ENCODE measurements around the gene MRPS6.

The MRPS6 gene

DNA sequence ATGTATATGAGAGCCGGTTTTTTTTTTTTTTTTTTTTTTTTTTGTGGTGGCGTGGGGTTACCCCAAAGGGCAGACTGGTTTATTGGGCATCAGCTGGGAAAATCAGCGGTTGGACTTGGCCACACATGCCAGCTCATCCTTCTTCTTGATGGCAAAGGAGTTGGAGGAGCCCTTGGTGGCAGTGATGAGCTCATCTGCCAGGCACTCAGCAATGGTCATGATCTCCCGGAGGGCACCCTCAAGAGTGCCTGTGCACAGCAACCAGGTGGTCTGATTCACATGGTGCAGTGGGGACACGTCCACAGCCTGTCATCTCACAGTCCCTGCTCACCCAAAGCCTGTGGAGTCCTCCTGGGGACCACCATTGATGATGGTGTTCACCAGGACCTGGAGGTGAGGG lies 62.0 kb downstream of the MRPS6 start:
- no peak for DNase-seq

DNA sequence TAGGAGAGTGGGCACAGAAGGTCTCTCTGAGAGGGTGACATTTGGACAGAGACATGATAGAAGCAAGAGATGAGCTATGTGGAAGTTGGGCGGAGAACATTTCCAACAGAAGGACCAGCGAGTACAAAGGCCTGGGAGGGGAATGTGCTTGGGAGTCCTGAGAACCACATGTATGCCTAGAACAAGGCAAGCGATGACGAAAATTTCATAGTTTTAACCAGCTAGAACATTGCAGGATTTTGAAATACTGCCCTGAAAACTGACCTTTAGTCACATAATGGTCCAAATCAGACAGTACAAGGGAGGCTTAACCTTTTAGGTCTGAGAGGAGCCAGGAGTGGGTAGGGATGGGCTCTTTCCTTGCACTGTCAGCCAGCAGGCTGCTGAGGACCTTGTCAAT lies 68.0 kb downstream of the MRPS6 start:
- DNase-seq: no peak

DNA sequence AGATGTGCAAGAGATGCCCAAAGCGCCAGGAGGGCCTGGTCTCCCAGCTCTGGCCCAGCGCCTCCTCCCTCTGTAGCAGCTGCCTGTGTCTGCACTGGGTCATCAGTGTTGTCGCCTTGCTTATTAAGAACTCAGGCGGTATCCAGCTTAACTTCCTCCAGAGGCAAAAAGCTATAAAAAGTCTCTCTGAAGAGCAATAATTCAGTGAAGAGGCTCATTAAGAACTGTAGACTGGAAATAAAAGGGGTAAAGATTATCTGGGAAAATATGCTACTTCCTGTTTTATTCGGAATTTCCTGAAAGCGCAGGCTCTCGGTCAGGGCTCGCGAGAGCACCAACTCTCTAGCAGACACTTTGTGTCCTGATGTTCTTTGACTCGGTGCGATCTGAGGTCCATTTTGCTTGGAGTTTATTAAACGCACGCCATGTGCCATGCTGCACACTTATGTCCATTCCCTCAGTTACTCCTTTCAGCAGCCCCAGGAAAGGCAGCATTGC lies 70.4 kb downstream of the MRPS6 start:
- no peak for DNase-seq

DNA sequence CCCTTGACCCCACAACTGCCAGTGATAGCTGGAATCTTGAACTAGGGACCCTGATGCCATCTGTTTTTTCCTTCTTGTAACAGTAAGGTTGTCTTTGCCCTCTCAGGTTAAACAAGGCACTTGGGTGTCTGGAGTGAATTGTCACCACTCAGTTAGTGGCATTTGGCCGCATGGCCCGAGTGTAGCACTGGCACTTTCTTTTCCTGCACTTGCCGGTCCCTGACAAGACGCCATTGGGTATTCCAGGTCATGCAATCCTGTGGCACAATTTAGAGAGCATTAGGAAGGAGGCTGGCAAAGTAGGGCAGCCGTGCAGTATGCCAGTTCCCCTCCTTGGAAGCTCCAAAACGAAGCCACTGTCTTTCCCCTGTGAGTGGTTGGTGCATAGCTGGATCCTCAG lies 70.8 kb downstream of the MRPS6 start:
- DNase-seq: no peak

DNA sequence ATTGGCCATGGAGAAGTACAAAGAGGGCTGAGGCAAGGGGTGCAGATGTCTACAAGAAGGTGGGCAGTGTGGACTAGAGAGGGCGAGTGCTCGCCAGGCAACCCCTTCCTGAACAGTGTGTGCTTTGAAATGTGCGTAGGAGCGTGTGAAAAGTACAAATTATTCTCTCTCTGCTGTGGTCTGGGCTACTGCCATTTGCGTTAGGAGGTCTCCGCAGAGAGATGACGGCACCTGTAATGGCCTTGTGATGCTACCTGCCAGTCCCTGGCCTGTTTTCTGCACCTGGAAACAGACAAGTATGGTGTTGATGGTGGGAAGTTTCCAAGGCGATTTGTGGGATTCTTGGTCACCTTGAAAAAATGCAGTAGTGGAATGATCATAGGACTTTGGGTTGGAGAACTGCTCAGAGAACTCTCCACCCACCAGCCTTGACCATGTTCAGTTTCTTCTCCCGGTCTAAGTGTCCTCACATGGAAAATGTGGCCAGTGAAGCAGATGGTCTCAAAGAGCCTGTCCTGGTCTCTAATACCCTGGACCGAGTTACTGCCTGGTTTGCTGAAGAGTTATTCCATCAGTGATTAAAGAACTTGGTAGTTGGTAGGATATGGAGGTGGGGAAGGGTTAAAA lies 74.5 kb downstream of the MRPS6 start:
- DNase-seq: no peak

DNA sequence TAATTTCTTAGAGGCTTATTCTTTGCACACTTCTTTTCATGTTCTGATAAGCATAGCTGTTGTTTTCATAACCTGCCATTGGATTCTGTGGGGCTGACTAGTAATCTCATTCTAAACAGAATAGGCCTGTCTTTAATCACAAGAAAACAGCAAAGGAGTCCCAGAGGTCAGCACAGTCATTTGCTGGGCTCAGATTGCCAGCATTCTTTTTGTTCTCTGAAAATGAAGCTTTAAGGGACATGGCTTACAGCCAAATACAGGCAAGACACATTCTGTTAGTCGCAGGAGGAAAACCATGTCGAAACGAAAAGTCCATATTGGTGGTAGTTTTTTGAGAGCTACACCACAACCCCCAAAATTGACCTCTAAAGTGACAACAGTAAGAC lies 75.0 kb downstream of the MRPS6 start:
- DNase-seq: no peak

DNA sequence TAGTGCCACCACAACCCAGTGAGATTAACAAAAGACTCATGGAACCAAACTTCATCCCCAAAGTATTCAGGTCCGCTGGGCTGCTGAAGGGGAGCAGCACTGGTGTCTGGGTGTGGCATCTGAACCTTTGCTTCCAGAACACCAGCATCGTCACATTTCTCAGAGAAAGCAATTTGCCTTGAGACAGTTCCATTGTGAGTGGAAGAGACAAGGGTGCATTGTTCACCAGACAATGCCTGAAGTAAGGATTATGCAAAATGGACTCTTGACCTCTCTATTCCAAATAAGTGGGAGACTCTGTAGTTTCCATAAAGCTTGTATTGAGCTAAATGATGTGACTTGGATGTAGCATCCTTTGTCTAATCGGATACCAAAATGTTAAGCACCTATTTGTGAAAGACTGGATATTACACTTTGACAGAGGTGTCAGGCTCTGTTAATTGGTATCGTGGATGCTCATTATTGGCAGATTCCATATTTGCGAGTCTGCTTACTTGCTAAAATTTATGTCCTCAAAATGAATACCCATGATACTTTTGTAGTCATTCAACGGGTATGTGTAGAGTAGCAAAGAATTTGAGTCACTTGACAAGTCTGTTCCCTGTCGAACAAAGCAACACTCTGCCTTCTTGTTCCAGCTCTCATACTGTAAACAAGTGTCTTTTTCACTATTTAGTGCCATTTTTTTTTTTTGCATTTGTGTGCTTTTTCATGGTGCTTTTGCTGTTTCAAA lies 75.6 kb downstream of the MRPS6 start:
- DNase-seq: no peak

DNA sequence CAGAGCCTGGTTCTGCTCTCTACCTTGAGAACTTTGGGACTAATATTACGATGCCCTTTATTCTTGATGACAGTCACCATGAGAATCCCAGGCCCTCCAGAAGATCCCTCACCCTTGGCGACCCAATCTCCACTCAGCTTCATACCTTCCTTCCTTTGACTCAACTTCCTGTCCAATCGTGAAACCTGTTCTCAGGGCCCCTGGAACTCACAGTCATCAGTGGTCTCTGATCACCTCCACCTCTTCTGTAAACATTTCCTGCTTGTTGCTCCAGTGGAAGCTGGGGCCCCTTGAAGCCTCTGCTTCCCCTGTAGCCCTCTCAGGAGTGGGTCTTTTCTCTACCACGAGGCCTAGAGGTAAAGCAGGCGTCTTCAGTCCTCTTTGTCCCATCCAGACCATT lies 79.1 kb downstream of the MRPS6 start:
- DNase-seq: no peak

DNA sequence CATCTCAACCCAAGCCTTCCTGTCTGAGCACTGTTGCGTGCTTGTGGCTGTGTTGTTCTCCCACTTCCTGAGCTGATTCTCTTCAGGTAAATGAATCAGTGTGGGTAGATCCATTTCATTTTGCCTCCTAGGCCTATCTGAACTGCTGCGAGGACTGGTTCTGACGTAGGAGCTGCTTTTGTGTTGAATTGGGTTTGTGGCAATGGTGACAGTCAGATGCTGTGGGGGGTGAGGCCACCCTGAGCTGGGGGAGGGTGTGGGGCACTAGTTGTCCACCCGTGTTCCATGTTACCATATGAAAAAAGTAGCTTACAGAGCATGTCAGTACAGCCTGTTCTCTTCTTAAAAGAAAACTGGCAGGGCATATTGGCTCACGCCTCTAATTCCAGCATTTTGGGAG lies 81.5 kb downstream of the MRPS6 start:
- no peak for DNase-seq

DNA sequence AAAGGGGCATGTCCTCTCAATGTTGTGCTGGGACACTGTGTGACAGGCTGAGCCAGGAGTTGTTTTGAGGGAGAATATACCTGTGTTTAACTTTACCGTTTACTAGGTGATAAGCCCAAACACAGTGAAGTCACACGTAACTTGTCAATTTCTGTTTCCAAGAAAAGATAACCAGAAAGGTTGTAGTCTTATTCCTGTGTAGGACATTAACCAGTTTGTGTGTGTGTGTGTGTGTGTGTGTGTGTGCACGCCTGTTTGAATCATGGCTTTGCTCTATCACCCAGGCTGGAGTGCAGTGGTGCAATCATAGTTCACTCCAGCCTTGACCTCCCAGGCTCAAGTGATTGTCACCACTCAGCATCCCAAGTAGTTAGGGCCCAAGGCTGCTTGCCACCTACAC lies 83.6 kb downstream of the MRPS6 start:
- no peak for DNase-seq

DNA sequence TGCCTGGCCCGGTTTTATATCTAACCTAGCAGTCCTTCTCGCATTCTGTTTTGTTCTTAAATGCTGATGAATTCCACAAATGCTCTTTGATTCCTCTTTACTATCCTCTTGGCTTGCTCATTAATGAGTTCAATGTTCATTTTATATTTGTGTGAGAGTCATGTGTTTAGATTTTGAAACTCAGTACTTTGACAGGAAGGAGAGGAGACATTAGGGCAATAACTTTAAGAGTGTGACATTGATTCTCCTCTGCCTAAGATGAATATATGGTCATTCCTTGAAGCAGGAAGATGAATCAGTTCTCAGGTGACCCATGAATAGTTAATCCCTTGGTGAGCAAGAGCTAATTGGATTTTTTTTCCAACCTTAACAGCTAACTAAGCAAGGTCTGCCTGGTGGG lies 84.1 kb downstream of the MRPS6 start:
- DNase-seq: no peak

DNA sequence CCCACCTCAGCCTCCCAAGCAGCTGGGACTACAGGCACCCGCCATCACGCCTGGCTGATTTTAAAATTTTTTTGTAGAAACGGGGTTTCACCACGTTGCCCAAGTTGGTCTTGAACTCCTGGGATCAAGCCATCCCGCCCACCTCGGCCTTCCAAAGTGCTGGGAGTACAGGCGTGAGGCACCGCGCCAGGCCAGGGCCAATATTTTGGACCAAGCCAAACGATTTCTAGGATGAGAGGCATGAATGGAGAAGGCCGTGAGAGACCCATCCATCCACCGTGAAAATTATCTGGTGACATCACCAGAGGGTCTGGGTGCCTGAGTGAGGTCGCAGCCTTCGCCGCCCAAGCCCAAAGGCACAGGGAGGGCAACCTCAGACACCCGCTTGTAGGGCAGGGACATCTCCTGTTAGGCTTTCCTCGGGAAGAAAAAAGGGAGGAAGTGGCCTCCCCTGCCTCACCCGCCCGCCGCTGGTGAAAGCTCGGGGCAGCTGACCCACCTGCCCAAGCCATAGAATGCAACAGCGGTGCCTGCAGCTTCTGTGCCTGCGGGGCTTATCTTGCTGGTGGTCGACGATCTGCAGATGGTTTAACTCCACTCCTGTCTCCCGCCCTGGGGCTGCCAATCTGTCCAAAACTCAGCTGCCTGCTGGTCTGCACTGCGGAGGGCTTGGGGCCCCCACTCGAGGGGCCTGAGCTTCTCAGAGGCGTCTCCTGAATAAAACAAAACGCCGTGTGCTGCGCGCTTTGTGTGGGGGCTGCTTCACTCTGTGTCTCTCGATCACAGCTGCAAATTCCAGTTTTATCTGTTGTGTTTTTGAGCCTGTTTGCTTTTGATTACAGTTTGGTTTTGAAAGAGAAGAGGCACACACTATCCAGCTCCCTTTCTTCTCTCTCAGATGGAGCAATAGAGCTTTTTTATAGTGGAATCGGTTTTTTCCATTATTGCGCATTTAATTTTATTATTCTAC lies 85.8 kb downstream of the MRPS6 start:
- no peak for DNase-seq

DNA sequence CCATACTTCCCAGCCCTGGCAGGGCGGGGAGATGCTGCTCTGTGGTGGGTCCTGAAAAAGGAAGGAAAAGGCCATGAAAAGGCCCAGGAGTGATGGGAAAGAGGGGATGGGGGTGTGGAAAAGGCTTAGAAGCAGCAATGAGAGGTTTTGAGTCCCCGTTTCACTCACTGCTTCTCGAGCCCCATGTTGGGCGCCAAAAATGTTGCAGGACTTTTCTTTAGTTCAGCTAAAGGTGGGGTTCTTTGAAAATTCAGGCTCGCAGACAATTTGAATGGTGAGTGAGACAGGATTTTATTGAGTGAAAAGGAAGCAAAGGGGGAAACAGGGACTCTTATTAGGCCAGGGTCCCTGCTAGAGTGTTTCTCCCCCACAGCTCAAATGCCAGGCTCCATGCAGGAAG lies 93.1 kb downstream of the MRPS6 start:
- DNase-seq: no peak

DNA sequence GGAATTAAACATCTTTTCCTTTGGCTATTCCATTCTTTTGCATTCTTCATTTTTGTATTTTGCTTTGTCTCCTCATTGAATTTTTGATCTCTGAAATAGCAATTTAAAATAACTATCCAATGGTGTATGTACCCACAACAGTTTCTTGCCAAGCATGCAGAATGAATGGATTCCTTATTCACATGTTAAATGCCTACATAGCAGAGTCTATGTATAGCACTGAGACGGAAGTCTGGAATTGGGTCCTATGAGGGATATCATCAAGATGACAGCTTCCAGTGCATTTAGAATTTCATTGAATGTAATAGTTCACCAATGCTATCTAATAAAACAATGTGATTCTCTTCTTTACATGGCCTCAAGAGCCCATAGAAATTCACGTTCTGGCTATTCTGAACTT lies 97.5 kb downstream of the MRPS6 start:
- no peak for DNase-seq

DNA sequence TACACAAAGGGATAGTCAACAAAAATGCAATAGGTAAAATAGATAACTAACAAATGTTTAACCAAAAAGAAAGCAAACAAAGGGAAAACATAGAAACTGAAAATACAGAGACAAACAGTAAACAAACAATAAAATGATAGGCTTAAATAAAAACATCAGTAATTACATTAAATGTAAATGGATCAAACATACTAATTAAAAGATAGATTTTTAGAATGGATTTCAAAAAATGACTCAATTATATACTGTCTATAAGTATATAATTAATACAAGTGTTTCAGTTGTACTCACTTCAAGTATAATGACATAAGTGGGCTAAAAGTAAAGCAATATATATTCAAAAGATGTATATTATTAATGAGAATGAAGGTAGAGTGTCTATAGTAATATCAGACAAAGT lies 101.1 kb downstream of the MRPS6 start:
- no peak for DNase-seq

DNA sequence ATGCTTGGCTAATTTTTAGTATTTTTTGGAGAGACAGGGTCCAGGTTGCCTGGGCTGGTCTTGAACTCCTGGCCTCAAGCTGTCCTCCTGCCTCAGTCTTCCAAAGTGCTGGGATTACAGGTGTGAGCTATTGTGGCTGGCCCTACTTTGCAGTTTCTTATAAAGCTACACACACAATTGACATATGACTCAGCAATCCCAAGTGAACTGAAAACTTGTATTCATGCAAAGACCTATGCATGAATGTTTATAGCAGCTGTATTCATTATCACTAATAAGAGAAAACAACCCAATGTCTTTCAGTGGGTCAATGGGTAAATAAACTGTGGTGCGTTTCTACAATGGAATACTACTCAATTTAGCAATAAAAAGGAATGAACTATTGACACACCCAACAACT lies 103.1 kb downstream of the MRPS6 start:
- no peak for DNase-seq

DNA sequence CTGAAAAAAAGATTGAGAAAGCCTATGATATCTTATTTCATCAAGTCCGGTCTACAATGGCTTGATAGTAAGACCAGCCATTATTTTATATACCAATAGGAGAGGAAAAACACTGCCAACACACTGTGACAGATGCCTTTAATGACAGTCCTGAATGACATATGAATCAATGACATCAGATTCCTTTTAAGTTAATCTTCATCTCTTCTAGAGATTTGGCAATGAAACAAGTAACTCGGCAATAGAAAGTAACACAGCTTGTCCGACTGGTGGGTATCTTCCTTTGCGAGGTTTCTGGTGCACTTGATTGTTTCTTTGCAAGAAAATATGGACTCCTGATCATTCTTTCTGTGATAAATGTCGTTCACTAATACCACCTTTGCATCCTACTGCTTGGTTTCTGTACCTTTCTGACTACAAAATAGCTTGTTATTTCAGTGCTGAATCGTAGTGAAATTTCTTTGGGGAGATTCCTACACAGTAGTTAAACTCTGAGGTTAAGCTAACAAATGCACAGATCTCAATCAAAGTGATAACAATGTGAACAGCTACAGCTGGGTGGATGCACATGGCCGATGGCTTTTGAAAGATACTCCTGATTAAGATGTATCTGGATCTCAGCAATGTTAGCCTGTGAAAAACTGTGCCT lies 104.7 kb downstream of the MRPS6 start:
- no peak for DNase-seq

DNA sequence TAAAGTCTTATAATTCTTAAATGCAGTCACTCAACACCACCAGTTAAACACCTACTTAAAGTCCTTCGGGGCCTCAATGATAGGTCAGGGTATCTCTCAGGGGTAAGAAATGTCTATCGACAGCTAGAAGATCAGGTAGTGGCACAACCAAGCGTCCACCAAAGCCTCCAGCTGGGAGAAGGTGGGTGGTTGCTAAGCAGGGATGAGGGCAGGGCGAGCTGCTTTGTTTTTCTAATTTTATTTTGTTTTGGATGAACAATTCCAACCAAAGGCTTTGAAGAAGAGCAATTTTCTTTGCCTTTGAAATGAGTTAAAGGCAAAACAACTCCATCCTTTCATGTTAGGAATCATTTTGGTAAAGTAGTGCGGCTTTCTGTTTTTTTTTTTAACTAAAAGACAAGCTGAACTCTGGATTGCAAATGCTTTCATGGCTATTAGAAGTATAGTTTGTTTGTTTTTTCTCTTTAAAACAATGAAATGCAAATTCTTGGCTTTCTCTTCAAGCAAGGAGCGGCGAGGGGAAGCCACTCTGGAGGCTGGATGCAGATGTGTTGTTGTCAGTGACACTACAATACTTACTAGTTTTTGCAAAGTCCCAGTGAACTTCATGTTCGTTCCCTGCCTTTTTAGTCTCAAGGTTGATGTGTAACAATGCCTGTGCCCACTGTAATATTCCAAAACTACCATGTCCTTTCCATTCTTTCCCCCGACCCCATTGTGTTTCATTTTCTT lies 106.0 kb downstream of the MRPS6 start:
- DNase-seq: no peak

DNA sequence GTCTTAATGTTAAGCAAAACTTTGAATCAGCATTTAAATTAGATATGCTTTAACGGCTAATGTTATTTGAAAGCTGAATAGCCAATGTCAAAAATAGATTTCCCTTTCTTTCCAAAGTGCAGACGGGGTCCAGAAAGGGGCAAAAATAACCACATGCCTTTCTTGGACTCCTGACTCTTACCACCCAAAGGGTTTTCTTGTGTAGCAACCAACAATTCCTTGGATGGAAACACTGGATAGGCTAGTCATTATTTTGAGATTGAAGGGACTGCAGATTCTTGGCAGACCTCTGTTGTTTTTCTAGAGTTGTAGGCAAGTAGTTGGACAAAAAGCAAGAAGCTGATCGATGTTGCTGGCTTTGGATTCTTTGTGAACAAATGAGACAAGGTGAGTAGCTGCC lies 107.0 kb downstream of the MRPS6 start:
- no peak for DNase-seq

DNA sequence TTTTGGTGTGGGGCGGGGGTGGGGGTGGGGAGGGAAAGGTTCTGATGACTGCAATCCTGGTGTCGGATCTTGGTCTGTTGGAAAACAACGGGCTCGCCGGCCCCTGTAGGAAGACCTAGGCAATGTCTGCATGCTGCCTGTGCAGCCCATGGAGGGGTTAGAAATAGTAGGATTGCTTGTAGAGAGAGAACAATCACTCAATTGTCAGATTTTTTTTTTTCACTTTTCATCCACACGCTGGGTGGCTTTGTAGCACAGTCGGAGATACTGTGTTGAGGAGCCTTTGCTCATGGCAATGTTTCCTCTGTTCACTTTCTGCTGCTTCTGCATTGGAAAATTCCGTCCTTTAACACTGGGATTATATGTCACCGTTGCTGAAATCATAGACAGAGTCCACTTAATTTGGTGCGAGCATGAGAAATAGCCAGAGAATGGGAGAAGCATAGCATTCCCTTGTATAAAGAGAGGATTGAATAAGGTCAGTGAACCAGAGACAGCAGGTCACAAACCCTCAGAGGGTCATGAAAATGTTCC lies 107.5 kb downstream of the MRPS6 start:
- no peak for DNase-seq

DNA sequence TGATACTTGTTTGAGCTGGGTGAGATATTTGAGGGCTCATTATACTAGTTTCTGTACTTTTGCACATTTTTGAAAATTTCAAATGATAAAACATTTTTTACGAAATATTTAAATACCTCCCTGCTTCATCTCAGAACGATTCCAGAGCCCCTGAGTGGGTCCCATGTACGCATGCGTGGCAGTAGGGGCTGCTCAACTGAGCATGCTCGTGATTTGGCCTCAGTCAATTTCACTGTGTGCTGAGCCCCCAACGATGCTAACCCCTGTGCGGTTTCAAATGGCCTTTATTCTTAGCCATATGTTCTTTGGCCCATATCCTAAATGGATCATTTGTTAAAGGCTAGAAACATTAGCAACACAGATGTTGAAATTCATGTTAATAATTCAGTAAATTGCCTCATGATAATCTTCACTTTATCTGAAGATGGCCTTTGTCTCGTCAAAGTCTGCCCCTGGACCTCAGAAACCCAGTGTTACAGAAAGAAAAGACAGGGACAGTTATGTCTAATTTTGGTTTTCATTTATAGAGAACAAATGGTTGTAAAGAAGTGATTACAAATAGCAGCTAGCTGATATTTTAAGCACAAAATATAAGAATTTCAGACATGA lies 108.2 kb downstream of the MRPS6 start:
- no peak for DNase-seq

DNA sequence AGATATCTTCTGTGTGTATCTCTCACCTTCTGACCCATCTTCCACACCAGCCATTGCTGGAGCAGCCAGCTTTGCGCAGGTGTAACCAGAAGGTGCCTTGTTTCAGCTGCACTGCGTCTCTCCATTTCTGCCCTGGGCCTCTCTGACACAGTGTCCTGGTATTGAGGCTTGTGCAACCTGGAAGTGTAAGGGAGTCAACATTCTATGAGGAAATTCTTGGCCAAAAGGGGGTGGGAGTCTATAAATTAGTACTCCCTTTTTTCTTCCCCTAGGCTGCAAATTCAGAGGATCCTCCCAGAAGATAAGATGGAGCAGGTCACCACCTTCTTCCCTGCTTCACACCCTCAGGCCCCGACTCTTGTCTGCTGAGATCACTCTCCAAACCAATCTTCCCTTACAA lies 109.1 kb downstream of the MRPS6 start:
- no peak for DNase-seq
